ENCODE measurements around the gene PERM1.

DNA sequence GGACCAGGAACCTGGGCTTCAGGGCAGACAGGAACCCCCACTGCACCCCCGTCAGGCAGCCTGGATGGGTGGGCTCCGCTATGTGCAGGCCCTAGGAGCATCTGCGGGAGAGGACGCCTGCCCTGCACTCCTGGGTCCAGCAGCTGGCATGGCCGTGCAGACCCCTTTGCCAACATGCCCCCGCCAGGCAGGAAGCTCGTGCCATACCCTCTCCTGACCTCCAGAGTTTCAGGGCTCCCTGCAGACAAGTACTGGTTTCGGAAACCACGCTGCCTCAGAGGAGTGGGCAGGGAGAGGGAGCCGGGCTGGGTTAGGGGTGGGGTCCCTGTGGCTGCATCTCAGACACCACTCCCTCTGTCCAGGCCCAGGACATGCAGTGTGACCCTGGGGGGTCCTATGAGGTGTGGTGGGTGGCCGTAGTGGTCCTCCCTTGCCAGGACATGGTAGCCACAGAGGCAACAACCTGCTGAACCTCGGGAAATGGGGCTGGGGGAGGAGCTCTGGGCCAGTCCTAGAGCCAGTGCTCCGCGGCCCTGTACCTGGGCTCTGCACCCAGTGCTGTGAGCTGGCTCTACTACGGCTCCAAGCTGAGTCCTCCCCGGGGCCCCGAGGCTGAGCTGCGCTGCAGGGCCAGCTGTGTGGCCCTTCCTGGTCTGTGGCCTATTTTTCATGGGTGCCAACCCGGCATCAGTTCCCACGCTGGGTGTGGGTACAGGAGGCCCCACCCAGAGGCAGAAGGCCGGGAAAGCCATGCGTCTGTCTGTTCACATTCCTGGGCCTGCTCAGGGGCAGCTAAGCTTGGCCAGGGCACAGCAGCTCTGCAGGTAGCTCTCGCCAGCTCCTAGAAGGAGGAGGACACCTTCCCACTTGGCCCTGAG lies 14.2 kb downstream of the PERM1 start:
- TF ChIP-seq, protein P1, sequence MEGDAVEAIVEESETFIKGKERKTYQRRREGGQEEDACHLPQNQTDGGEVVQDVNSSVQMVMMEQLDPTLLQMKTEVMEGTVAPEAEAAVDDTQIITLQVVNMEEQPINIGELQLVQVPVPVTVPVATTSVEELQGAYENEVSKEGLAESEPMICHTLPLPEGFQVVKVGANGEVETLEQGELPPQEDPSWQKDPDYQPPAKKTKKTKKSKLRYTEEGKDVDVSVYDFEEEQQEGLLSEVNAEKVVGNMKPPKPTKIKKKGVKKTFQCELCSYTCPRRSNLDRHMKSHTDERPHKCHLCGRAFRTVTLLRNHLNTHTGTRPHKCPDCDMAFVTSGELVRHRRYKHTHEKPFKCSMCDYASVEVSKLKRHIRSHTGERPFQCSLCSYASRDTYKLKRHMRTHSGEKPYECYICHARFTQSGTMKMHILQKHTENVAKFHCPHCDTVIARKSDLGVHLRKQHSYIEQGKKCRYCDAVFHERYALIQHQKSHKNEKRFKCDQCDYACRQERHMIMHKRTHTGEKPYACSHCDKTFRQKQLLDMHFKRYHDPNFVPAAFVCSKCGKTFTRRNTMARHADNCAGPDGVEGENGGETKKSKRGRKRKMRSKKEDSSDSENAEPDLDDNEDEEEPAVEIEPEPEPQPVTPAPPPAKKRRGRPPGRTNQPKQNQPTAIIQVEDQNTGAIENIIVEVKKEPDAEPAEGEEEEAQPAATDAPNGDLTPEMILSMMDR (conservative IDR thresholded peaks at IDR 0.05; ENCODE audit: low read length): no peak
- TF ChIP-seq EZH2phosphoT487 (IDR thresholded peaks at IDR 0.05; ENCODE audit: borderline replicate concordance, low read depth, low read length): no peak
